ENCODE data around the gene UGT1A3.
"Not testable (repeated sequence)": the region's sequence is repeated elsewhere in the genome, so short reads cannot be mapped to it uniquely, and the experiment has no call there.

The UGT1A3 gene

DNA sequence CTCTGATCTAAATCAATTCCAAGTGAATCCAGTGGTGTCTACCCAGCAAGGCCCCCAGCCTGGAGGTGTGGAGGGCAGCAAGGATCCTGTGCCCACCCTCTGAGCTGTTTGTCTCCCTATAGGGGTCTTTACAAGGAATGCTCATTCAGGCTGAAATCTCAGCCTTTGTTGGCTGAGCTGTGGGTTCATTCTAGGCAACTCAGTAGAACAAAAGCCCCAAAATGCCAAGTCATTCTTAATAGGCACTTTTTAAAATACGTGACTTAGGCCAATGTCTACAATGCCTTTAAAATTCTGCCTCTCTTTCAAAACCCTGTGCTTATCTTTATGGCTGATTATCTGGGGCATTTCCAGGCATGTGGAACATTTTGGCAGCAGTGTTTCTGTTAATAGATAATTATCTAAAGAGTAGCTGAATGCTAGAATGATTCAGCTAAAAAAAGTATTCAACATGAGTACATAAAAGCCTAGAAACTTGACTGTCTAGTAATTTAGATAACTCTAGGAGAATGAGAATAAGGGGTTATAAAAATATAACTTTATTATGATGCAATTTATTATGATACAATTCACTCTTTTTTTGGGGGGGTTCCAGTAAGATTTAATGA, 28.7 kb upstream of the UGT1A3 start:
- peak overlapping the region; percentile 53 for H3K27ac ChIP-seq
- TF ChIP-seq, protein P1, sequence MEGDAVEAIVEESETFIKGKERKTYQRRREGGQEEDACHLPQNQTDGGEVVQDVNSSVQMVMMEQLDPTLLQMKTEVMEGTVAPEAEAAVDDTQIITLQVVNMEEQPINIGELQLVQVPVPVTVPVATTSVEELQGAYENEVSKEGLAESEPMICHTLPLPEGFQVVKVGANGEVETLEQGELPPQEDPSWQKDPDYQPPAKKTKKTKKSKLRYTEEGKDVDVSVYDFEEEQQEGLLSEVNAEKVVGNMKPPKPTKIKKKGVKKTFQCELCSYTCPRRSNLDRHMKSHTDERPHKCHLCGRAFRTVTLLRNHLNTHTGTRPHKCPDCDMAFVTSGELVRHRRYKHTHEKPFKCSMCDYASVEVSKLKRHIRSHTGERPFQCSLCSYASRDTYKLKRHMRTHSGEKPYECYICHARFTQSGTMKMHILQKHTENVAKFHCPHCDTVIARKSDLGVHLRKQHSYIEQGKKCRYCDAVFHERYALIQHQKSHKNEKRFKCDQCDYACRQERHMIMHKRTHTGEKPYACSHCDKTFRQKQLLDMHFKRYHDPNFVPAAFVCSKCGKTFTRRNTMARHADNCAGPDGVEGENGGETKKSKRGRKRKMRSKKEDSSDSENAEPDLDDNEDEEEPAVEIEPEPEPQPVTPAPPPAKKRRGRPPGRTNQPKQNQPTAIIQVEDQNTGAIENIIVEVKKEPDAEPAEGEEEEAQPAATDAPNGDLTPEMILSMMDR (IDR thresholded peaks at IDR 0.05; ENCODE audit: low read depth, low read length, missing control alignments): no peak
- in situ Hi-C loops (cut with HindIII; ENCODE audit: low pct_ligation_motif_present, low sequenced_read_pairs): no loop called here

DNA sequence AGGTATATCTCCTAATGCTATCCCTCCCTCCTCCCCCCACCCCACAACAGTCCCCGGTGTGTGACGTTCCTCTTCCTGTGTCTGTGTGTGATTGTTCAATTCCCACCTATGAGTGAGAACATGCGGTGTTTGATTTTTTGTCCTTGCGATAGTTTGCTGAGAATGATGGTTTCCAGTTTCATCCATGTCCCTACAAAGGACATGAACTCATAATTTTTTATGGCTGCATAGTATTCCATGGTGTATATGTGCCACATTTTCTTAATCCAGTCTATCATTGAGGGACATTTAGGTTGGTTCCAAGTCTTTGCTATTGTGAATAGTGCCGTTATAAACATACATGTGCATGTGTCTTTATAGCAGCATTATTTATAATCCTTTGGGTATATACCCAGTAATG, 28.0 kb upstream of the UGT1A3 start:
- H3K27me3 ChIP-seq (replicated peaks); in situ Hi-C loops (cut with HindIII; ENCODE audit: low pct_ligation_motif_present, low sequenced_read_pairs); DNase-seq; H3K36me3 ChIP-seq (replicated peaks); H3K4me3 ChIP-seq (ENCODE audit: low read depth, low read length); H3K27ac ChIP-seq: not testable (repeated sequence)

More for the DNA sequence above, 28.7 kb upstream of the UGT1A3 start:
- H3K36me3 ChIP-seq (replicated peaks): no peaks in the 10 kb centered on the region
- no peak overlapping the region for H3K4me3 ChIP-seq (ENCODE audit: low read depth, low read length)
- peak; percentile 33 for DNase-seq
- no peaks in the 10 kb centered on the region for H3K27me3 ChIP-seq (replicated peaks)

- Histone ChIP-seq H3K27me3 (replicated peaks) (no peaks in the 10 kb centered on the region), H3K36me3 (replicated peaks) (no peaks in the 10 kb centered on the region), H3K27ac (no peak overlapping the region), H3K4me3 (ENCODE audit: low read depth, low read length) (no peak overlapping the region)
- no peak for DNase-seq
- in situ Hi-C loops (cut with HindIII; ENCODE audit: low pct_ligation_motif_present, low sequenced_read_pairs): no loop called here
- TF ChIP-seq, protein P1 (IDR thresholded peaks at IDR 0.05; ENCODE audit: low read depth, low read length, missing control alignments): no peak
Measured at GRCh38 chr2:233702238-233702637, 26.6 kb upstream of the UGT1A3 start.

GRCh38 chr2:233705911-233706506, 22.8 kb upstream of the UGT1A3 start:
- TF ChIP-seq, protein P1 (IDR thresholded peaks at IDR 0.05; ENCODE audit: low read depth, low read length, missing control alignments): no peak
- DNase-seq: no peak
- no peak overlapping the region for H3K27ac ChIP-seq
- no peaks in the 10 kb centered on the region for H3K27me3 ChIP-seq (replicated peaks)
- no peaks in the 10 kb centered on the region for H3K36me3 ChIP-seq (replicated peaks)
- no peak overlapping the region for H3K4me3 ChIP-seq (ENCODE audit: low read depth, low read length)
- in situ Hi-C loops (cut with HindIII; ENCODE audit: low pct_ligation_motif_present, low sequenced_read_pairs): no loop called here

- DNase-seq: peak; percentile 35
- TF ChIP-seq, protein P1 (IDR thresholded peaks at IDR 0.05; ENCODE audit: low read depth, low read length, missing control alignments): no peak
- H3K4me3 ChIP-seq (ENCODE audit: low read depth, low read length): no peak overlapping the region
- H3K27me3 ChIP-seq (replicated peaks): no peaks in the 10 kb centered on the region
- in situ Hi-C loops (cut with HindIII; ENCODE audit: low pct_ligation_motif_present, low sequenced_read_pairs): no loop called here
- H3K36me3 ChIP-seq (replicated peaks): no peaks in the 10 kb centered on the region
- H3K27ac ChIP-seq: no peak overlapping the region
Measured at GRCh38 chr2:233706720-233707119, 22.1 kb upstream of the UGT1A3 start.

DNA sequence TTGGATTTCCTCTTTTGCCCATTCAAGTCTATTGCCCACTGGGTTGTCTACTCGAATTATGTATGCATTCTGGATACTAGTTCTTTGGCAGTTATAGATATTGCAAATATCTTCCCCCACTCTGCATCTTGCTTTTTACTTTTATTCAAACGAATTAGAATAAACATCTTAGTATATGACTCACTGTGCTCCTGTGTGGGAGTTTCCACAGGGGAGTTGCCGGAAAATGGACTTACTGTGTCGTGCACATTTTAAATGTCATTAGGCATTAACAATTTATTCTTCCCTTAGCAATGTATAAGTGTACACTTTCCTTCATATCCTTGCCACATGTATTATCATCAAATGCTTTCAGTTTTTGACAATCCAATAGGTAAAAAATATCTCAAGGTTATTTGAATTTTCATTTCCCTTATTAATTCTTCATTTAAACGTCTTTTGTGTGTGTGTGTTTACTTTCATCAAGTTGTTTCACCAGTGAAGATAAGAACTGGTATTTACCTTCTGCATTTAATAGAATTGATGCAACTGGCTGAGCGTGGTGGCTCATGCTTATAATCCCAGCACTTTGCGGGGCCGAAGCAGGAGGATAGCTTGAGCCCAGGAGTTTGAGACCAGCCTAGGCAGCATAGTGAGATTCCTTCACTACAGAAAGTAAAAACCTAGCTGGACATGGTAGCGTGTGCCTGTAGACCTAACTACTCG, 20.8 kb upstream of the UGT1A3 start:
- Histone ChIP-seq H3K27ac (no peak overlapping the region), H3K4me3 (ENCODE audit: low read depth, low read length) (no peak overlapping the region), H3K27me3 (replicated peaks) (no peaks in the 10 kb centered on the region), H3K36me3 (replicated peaks) (no peaks in the 10 kb centered on the region)
- TF ChIP-seq, protein P1 (IDR thresholded peaks at IDR 0.05; ENCODE audit: low read depth, low read length, missing control alignments): no peak
- in situ Hi-C loops (cut with HindIII; ENCODE audit: low pct_ligation_motif_present, low sequenced_read_pairs): no loop called here
- DNase-seq: peak; percentile 36

Measured in brain microvascular endothelial cell (primary cell).